Raji (cell line): ENCODE measurements around the gene WEE1.
A peak's percentile ranks its signal among the peaks of the same experiment; 100 is the strongest.

Experiments
- POLR2A ChIP-seq: IDR thresholded peaks from 2 replicates; pipeline ENCODE4 v1.6.1; 2011; ENCODE audit warnings: low read depth, low read length, control low read depth; ENCODE audit not compliant: insufficient read depth

The WEE1 gene

GRCh38 chr11:9573052-9573774 lies at the start of gene WEE1:
Gene WEE1, plus strand, starts transcription at chr11:9573670. Its CDS starts 264 bp downstream, at chr11:9573934.
- TF ChIP-seq POLR2A, result peak; percentile 68

DNA sequence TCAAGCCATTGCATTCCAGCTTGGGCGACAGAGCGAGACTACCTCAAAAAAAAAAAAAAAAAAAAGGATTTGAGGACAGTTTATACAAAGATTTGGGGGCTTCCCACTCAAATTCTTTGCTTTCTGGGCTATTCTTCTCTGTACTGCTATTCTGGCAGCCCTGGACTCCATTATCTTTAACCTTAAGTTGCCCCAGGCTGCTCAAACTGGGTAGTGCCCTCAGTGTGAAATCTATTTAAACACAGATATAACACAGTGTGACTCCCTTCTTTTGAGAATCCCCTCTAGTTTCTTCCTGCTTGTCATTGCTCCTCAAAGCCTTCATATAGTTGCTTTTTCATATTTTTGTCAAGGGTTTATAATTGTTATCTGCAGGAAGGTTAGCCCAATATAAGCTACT lies 49.5 kb upstream of the WEE1 start:
- TF ChIP-seq POLR2A, result no peak

GRCh38 chr11:9525116-9525515 lies 48.4 kb upstream of the WEE1 start:
- TF ChIP-seq POLR2A, result no peak

DNA sequence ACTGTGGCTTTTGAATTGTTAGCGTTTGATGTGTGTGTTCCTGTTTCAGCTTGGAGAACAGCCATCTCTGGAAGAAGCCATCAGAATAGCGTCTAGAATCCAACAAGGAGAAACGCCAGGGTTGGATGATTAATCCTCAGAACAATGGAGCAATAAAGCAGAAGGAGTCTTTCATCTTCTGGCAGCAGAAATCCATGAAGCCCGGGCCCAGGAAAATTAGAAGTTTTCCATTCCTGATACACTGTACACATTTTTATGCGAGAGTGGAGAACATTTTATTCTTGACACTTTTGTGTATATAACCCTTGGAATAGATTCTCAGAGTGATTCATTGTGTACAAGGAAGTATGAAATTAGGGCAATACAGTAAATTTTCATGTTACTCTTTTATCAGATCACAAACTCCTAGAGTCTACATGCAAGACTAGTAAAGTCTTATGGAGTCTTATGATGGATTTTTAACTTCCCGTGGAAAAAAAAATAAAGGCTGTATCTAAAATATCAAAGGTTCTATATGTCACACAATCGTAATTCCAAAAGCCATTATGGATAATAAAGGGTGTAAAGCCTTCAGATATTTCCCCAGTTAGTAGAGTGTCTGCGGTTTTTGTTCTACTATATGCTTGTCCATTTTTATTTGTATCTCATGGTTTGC lies 45.9 kb upstream of the WEE1 start:
- no peak for TF ChIP-seq POLR2A

GRCh38 chr11:9528136-9528501 lies 45.4 kb upstream of the WEE1 start:
- no peak for TF ChIP-seq POLR2A

DNA sequence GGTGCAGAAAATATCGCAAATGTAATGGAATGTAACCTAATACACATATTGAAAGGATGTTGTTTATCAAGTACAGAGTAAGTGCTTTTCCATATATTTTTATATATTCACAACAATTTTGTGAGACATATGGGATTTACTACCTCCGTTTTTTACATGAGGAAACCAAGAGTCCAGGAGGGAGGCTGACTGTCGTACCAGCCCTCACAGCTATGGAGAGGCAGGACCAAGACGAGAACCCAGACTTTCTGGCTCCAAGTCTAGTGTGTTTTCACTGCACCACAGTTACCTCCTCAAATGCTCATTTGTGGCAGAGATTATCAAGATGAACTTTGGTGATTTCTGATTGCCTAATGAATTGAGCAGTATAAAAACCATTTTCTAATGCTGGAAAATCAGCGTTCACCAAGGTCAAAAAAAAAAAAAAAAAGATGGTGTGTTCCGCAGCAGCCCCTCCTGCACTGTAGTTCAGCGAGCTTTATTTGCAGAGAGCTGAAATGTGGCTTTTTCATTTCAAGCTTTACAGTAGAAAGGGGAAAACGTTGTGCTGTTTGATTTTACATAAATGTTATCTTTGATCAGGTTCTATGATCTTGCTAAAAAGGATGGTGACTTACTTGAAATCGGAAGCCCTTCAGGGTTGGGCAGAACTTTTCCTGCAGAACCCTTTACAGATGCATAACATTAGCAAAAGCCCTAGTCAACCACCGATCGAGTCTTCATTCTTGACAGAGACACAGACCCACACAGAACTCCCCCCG lies 44.7 kb upstream of the WEE1 start:
- TF ChIP-seq POLR2A, result no peak

- no peak for TF ChIP-seq POLR2A
Observed at GRCh38 chr11:9529334-9529650, 44.2 kb upstream of the WEE1 start.

DNA sequence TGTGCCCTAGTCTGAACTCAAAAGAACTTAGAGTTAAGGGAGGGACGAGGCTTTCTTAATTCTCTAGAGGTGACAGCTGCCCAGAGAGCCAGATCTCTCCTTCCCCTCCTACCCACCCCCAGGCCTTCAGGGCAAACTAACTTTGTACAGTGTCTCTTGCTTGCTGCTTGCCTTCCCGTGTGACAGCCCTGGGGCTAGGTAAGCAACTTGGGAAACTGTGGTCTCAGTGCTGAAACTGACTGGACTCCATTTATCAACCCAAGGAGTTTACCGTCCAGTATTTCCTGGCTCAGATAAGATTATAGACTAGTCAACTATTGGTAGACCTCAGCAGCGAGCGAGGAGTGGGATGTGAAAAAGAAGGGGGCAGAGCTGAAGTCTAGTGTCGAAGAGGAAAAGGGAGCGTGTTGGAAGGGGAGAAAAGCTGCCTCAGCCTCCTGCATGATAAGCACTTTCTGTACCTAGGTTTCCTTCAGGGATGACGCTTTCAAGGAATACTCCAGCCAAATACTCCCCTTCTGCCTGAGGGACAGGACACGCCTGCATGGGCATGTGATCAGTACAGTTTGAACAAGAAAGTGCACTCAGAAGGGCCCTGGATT lies 43.3 kb upstream of the WEE1 start:
- TF ChIP-seq POLR2A, result no peak

GRCh38 chr11:9530901-9531625 lies 42.4 kb upstream of the WEE1 start:
- TF ChIP-seq POLR2A, result no peak

- no peak for TF ChIP-seq POLR2A
Observed at GRCh38 chr11:9533058-9533457, 40.4 kb upstream of the WEE1 start.

DNA sequence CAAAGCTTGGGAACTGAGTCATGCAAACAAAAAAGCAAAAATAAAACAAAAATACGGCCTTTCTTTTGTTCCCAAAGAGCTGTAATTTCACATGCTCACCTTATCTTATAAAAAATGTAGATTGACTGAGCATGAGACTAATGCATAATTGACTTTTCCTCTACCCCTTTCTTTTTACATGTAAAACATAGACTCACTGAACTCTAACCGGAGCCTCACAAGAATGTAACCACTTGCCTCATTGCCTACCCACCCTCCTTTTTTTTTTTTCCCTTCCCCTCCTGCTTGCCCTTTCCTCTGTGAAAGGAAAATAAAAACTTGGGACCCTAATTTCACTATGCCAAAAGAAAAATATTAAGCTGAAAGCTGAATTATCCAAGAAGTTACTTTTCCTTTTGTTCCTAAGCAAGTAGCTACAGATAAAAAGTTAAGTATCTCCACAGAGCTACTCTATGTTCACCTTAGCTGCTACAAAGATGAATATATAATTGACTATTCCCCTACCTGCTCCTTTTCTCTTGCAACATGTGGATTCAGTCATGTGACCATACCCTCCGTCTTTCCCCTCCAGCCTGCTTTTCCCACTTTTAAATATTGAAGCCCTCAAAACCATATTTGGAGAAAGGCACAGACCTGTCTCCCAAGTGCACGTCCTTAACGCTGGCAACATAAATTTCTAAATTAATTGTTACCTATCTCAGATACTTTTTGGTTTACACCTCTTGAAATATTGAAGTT lies 39.6 kb upstream of the WEE1 start:
- no peak for TF ChIP-seq POLR2A

- no peak for TF ChIP-seq POLR2A
Observed at GRCh38 chr11:9535189-9535781, 38.2 kb upstream of the WEE1 start.

- no peak for TF ChIP-seq POLR2A
Observed at GRCh38 chr11:9538548-9538947, 34.9 kb upstream of the WEE1 start.

GRCh38 chr11:9550191-9550628 lies 23.3 kb upstream of the WEE1 start:
- no peak for TF ChIP-seq POLR2A

DNA sequence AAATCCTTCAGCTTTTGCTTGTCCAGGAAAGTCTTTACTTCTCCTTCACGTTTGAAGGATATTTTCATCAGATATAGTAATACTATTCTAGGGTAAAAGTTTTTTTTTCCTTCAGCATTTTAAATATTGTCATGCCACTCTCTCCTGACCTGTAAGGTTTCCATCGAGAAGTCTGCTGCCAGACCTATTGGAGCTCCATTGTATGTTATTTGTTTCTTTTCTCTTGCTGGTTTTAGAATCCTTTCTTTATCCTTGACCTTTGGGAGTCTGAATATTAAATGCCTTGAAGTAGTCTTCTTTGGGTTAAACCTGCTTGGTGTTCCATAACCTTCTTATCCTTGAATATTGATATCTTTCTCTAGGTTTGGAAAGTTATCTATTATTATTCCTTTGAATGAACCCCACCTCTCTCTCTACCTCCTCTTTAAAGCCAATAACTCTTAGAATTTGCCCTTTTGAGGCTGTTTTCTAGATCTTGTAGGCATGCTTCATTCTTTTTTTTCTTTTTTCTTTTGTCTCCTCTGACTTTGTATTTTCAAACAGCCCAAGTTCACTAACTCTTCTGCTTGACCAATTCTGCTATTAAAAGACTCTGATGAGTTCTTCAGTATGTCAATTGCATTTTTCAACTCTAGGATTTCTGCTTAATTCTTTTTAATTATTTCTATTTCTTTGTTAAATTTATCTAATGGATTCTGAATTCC lies 12.0 kb upstream of the WEE1 start:
- TF ChIP-seq POLR2A, result no peak
